Glutamatergic neuron (in vitro differentiated cells): ENCODE data around the gene CHST11. TPM values are rescaled to one million over a fixed set of nuclear protein-coding genes. Genes with fewer than 3 reads are reported as not detected.

Experiments
- DNase-seq: peaks from one replicate; pipeline ENCODE4 v3.0.0; 2022
- H3K27ac Mint-ChIP-seq: one replicate; pipeline ENCODE4 v1.8.0; 2020; ENCODE audit warnings: mild to moderate bottlenecking, mixed read lengths, inconsistent platforms; ENCODE audit not compliant: unreplicated experiment
- H3K27me3 Mint-ChIP-seq: one replicate; pipeline ENCODE4 v1.8.0; 2020; ENCODE audit warnings: mild to moderate bottlenecking, moderate library complexity, mixed read lengths, inconsistent platforms; ENCODE audit not compliant: unreplicated experiment
- H3K36me3 Mint-ChIP-seq: one replicate; pipeline ENCODE4 v1.8.0; 2020; ENCODE audit warnings: mild to moderate bottlenecking, mixed read lengths, inconsistent platforms; ENCODE audit not compliant: unreplicated experiment
- H3K4me1 Mint-ChIP-seq: one replicate; pipeline ENCODE4 v1.8.0; 2020; ENCODE audit warnings: mild to moderate bottlenecking, low read depth, mixed read lengths, inconsistent platforms; ENCODE audit not compliant: unreplicated experiment
- H3K4me3 Mint-ChIP-seq: one replicate; pipeline ENCODE4 v1.8.0; 2020; ENCODE audit warnings: mild to moderate bottlenecking, mixed read lengths, inconsistent platforms; ENCODE audit not compliant: unreplicated experiment
- H3K9me3 Mint-ChIP-seq: one replicate; pipeline ENCODE4 v1.8.0; 2020; ENCODE audit warnings: mild to moderate bottlenecking, moderate library complexity, mixed read lengths, inconsistent platforms; ENCODE audit not compliant: unreplicated experiment
- total RNA-seq: library from RNA; stranded (reverse); fragmentation: NEBNext Ultra II Directional; extraction: Animal tissue kit (Norgen Biotek cat#: 25700); gene quantifications from one replicate; pipeline ENCODE4 v1.2.1, GENCODE V29; 2021; ENCODE audit not compliant: unreplicated experiment
- TF ChIP-seq, protein P1 (sequence below): fragments of 200-600 bp; sonication (generic); IDR thresholded peaks from one replicate; pipeline ENCODE4 v1.5.0; 2021; ENCODE audit not compliant: partially characterized antibody, unreplicated experiment

CHST11 gene
- total RNA-seq, 1 donor from 2014 or later = 11.5 TPM

DNA sequence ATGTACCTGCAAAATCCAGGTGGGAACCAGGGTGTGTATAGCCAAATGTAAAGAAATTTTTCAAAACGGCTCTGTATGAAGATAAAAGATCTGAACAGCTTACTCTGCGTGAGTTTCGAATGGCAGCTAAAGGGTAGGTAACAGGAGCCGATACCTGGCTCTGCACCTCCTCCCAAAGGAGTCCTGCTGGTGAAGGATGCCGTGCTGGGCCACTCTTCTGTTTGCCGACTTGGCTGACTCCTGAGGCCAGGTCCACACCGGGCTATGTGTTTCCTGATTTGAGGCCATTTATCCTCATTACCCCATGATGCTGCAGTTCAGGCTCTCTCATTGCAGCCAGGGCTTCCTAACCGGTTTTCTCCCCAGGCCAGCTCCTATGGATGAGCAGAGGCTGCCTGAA is 256.7 kb downstream of the CHST11 start:
- DNase-seq = no peak
- no peak overlapping the region for H3K4me3 Mint-ChIP-seq
- H3K9me3 Mint-ChIP-seq = no peaks in the 10 kb centered on the region
- peaks cover 5% of the 10 kb centered on the region for H3K27me3 Mint-ChIP-seq
- no peak overlapping the region for H3K27ac Mint-ChIP-seq
- no peaks in the 10 kb centered on the region for H3K36me3 Mint-ChIP-seq
- TF ChIP-seq, protein P1, sequence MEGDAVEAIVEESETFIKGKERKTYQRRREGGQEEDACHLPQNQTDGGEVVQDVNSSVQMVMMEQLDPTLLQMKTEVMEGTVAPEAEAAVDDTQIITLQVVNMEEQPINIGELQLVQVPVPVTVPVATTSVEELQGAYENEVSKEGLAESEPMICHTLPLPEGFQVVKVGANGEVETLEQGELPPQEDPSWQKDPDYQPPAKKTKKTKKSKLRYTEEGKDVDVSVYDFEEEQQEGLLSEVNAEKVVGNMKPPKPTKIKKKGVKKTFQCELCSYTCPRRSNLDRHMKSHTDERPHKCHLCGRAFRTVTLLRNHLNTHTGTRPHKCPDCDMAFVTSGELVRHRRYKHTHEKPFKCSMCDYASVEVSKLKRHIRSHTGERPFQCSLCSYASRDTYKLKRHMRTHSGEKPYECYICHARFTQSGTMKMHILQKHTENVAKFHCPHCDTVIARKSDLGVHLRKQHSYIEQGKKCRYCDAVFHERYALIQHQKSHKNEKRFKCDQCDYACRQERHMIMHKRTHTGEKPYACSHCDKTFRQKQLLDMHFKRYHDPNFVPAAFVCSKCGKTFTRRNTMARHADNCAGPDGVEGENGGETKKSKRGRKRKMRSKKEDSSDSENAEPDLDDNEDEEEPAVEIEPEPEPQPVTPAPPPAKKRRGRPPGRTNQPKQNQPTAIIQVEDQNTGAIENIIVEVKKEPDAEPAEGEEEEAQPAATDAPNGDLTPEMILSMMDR = no peak
- H3K4me1 Mint-ChIP-seq = peaks cover 7% of the 10 kb centered on the region

DNA sequence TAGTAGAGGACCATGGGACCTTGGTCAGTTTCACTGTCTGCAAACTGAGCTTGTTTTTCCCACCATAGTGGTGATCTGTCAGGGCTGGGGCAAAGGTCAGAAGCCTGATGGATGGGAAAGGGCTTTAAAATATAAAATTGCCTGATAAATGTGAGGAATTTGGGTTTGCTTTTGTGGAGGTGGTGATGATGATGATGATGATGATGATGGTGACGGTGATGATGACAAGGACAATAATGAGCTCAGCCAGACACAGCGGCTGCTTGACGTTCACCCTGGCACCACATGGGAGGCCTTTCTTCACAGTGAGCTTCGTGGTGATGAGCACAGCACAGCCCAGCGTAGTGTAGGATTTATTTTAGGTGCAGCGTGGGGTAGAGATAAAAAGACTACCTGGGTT is 257.6 kb downstream of the CHST11 start:
- H3K4me3 Mint-ChIP-seq = no peak overlapping the region
- H3K4me1 Mint-ChIP-seq = peaks cover 7% of the 10 kb centered on the region
- no peak overlapping the region for H3K27ac Mint-ChIP-seq
- DNase-seq = no peak
- no peaks in the 10 kb centered on the region for H3K36me3 Mint-ChIP-seq
- H3K9me3 Mint-ChIP-seq = no peaks in the 10 kb centered on the region
- TF ChIP-seq, protein P1 = no peak
- H3K27me3 Mint-ChIP-seq = peaks cover 2% of the 10 kb centered on the region

DNA sequence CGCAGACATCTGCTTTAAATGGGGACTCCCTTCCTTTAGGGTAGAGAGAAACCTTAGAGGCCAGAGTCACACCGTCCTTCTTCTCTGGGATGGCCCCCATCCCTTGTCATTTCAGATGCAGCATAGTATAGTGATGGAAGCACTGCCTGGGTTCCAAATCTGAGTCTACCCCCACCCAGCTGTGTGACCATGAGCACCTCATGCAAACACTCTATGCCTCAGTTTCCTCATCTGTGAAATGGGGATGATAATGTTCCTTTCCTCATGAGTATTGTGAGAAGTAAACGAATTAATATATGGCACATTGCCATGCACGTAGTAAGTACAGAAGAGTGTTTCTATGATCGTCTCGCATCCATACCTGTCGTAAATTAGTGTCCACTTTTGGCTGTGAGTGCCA is 259.4 kb downstream of the CHST11 start:
- no peak for DNase-seq
- no peak overlapping the region for H3K4me3 Mint-ChIP-seq
- H3K36me3 Mint-ChIP-seq = no peaks in the 10 kb centered on the region
- TF ChIP-seq, protein P1 = no peak
- no peak overlapping the region for H3K27ac Mint-ChIP-seq
- H3K9me3 Mint-ChIP-seq = no peaks in the 10 kb centered on the region
- peaks cover 2% of the 10 kb centered on the region for H3K27me3 Mint-ChIP-seq
- peaks cover 10% of the 10 kb centered on the region for H3K4me1 Mint-ChIP-seq

DNA sequence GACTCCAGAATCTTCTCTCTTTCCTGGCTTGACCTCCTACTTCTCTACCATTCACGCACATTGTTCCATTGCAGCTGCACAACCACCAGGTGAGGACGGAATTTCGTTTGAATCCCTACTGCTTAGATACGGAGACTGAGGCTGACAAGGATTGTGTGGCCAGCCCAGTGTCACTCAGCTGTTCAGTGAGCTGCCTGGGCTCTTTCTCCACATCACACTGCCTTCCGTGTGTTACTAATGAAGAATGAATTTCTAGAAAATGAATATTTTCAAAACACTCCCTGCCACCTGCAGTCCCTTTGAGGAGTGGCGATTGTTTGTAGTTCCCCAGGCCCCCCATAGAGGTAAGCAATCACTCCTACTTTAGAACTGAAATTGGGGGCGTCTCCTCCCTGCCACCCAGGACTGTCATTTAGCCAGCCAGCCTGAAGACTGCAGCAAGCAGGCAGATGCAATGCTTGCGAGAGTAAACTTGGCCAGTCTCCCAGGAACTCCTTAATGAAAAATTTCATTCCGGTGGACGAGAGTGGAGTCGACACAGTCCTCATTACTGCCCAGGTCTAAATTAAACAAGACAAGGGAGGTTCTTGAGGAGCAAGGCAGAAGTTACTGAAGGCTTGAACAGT is 261.7 kb downstream of the CHST11 start:
- Mint-ChIP-seq H3K27ac (no peak overlapping the region), H3K36me3 (no peaks in the 10 kb centered on the region), H3K27me3 (no peaks in the 10 kb centered on the region), H3K4me1 (peaks cover 20% of the 10 kb centered on the region), H3K9me3 (peaks cover 3% of the 10 kb centered on the region), H3K4me3 (no peak overlapping the region)
- TF ChIP-seq, protein P1 = no peak
- no peak for DNase-seq

DNA sequence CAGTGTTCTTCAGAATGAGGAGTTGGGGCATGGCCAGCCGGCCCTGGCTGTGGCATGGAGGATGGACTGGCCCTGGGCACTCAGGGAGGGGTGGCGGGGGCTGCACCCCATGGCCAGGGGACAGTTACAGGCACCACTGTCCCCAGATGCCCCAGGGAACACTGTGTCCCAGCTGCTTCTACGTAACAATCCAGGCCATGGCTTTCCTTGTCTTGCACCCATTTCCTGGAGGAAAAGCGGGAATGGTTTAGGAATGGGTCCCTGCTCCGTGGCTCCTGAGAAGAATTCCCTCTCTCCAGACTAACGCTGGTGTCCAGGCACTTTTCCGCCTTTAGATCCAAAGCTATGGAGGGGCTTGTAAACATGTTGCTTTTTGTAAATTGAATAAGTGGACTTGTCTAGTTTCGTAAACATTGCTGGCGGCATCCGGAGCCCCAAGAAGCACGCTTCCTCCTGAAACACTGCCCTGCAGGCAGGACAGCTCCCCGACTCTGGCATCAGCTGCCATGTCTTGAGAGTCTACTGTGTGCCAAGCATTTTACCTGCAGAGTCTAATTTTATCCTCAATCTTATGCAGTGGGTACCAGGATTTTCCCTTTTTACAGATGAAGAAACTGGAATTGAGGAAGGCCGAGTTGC is 263.1 kb downstream of the CHST11 start:
- H3K4me1 Mint-ChIP-seq = peaks cover 31% of the 10 kb centered on the region
- H3K9me3 Mint-ChIP-seq = peaks cover 3% of the 10 kb centered on the region
- no peaks in the 10 kb centered on the region for H3K27me3 Mint-ChIP-seq
- TF ChIP-seq, protein P1 = no peak
- no peaks in the 10 kb centered on the region for H3K36me3 Mint-ChIP-seq
- DNase-seq = no peak
- H3K4me3 Mint-ChIP-seq = no peak overlapping the region
- no peak overlapping the region for H3K27ac Mint-ChIP-seq
